Peyer's patch (tissue), 4 donors: ENCODE data around the gene ANKRD53.
"Not testable (repeated sequence)": the region's sequence is repeated elsewhere in the genome, so short reads cannot be mapped to it uniquely, and the experiment has no call there.

Source experiments
- POLR2A ChIP-seq, 2 donors: fragments of 450-650 bp; IDR thresholded peaks; one replicate each; pipeline ENCODE4 v1.5.1; 2017; ENCODE audit warnings: antibody characterized with exemption in 2 of 2, mild to moderate bottlenecking in 2 of 2, moderate library complexity in 2 of 2
- TF ChIP-seq, protein P1 (sequence below), 6 experiments: fragments of 450-650 bp in 4 of 6; fragments of 200-600 bp in 2 of 6; sonication (generic) in 1 of 6; IDR thresholded peaks; one replicate each; pipeline ENCODE4 v1.5.1; 2017 to 2019; ENCODE audit warnings: antibody characterized with exemption in 6 of 6, mild to moderate bottlenecking in 3 of 6, moderate library complexity in 1 of 6

DNA sequence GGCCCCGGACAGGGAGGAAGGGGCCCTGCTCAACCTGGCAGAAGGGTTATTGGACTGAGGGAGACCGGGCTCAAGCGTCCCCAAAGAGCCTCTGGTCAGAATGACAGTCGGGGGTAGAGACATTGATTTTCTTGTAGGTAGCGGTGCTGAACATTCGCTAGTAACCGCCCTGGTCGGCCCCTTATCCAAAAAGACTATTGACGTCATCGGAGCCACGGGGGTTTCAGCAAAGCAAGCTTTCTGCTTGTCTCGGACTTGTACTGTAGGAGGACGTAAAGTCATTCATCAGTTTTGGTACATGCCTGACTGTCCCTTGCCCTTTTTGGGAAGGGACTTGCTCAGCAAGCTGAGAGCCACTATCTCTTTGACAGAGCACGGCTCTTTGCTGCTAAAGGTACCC lies 43.0 kb downstream of the ANKRD53 start:
- TF ChIP-seq, protein P1, sequence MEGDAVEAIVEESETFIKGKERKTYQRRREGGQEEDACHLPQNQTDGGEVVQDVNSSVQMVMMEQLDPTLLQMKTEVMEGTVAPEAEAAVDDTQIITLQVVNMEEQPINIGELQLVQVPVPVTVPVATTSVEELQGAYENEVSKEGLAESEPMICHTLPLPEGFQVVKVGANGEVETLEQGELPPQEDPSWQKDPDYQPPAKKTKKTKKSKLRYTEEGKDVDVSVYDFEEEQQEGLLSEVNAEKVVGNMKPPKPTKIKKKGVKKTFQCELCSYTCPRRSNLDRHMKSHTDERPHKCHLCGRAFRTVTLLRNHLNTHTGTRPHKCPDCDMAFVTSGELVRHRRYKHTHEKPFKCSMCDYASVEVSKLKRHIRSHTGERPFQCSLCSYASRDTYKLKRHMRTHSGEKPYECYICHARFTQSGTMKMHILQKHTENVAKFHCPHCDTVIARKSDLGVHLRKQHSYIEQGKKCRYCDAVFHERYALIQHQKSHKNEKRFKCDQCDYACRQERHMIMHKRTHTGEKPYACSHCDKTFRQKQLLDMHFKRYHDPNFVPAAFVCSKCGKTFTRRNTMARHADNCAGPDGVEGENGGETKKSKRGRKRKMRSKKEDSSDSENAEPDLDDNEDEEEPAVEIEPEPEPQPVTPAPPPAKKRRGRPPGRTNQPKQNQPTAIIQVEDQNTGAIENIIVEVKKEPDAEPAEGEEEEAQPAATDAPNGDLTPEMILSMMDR (IDR thresholded peaks at IDR 0.05): not testable (repeated sequence)
- not testable (repeated sequence) for TF ChIP-seq POLR2A (IDR thresholded peaks at IDR 0.05)
